Lower leg skin (tissue), 4 donors: Measurements from ENCODE around the gene PLCD3. TPM values are rescaled to one million over a fixed set of nuclear protein-coding genes. Genes with fewer than 3 reads are reported as not detected.
A peak's percentile ranks its signal among the peaks of the same experiment; 100 is the strongest.

Source experiments
- DNase-seq, 2 donors: peaks; one replicate each; pipeline ENCODE4 v3.0.0-alpha.2; 2019; ENCODE audit warnings: low spot score in 2 of 2
- H3K4me3 ChIP-seq: fragments of 200-600 bp; sonication (generic); 2 replicates; pipeline ENCODE4 v1.5.1; 2017; ENCODE audit warnings: mild to moderate bottlenecking, low read depth; ENCODE audit not compliant: poor library complexity, severe bottlenecking
- CTCF ChIP-seq, 3 donors: fragments of 450-650 bp; IDR thresholded peaks; one replicate each; pipeline ENCODE4 v1.5.1; 2016; ENCODE audit warnings: antibody characterized with exemption in 3 of 3, mild to moderate bottlenecking in 3 of 3, moderate library complexity in 2 of 3
- POLR2A ChIP-seq, 2 donors: fragments of 450-650 bp; IDR thresholded peaks; one replicate each; pipeline ENCODE4 v1.6.1; 2016 to 2017; ENCODE audit warnings: antibody characterized with exemption in 2 of 2, mild to moderate bottlenecking in 1 of 2, moderate library complexity in 1 of 2
- WGBS, 2 donors: methylation state at CpG; one replicate each; pipeline ENCODE4 v1.1.5; 2018; 5-methylcytosine and 5-hydroxymethylcytosine counted together
- intact Hi-C: fragments of 100-400 bp; cut with DNase I; formaldehyde crosslinking; loops from one replicate; pipeline ENCODE4 v1.15.0; 2023; ENCODE audit warnings: low total_unique reads
- total RNA-seq, 4 donors: library from RNA; depleted of rRNA; stranded (reverse); fragments of >200 nt; gene quantifications; one replicate each; pipeline ENCODE4 v1.1.0, GENCODE V29; 2016

The PLCD3 gene
- total RNA-seq, 4 donors from 2014 or later: 65.7 to 180 (median 105) TPM

DNA sequence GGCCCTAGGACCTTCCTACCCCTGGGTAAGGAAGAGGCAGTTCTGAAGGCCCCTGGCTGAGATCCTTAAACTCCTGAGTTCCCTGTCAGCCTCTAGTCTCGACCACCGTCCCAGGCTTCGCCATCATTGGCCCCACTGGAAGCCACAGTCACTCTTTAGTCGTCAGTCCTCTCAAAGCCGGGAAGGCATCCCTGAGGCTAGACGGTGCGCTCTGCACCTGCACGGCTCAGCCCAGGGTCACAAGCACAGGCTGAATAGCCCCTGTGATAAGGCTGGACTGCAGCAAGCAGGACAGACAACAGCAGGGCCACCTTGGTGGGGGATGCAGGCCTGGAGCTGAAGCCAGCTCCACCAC, 12.7 kb upstream of the PLCD3 start:
- intact Hi-C loops: no loop called here
- TF ChIP-seq CTCF (IDR thresholded peaks at IDR 0.05) (no peak), POLR2A (IDR thresholded peaks at IDR 0.05) (no peak)
- WGBS, 2 donors: 53 to 65% methylated on average over 8 of the region's 8 CpGs
- no peak for DNase-seq
- H3K4me3 ChIP-seq: no peak overlapping the region

DNA sequence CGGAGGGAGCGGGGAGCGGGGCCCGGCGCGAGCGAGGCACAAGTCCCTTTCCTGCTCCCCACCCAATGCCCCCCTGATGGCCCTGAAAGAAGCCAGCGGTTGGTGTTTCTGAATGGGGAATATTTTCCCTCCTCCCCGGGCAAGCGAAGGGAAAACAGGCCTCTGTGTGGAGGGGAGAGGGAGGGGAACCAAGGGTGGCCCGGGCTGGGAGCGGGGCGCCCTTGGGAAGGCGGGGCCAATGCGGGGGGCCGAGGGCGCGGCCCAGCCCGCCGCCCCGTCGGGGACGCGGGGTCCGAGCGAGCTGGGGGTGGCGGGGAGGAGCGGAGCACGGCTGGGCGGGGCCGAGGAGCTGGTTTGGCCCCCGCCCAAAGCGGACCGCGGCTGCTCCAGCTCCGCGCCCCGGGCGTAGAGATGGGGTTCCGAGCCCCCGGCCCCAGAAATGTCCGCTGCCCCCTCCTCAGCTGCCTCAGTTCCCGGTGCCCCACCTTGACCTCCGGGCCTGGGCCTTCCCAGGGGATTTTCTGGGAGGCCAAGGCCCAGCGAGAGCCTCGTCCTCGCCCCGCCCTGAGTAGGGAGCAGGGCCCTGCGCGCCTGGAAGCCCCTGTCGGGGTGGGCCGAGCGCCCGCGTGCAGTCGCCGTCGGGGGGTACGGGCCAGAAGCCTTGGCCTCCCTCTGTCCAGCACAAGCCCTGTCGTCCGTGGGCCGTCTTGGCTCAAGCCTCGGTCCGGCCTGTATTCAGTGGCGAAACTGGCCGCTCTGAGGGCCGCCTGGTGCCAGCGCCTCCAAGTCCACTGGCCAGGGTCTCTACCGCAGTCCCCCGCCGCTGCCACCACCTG, 12.1 kb upstream of the PLCD3 start:
- H3K4me3 ChIP-seq: peak overlapping the region; percentile 27
- TF ChIP-seq POLR2A (IDR thresholded peaks at IDR 0.05): no peak
- no peak for TF ChIP-seq CTCF (IDR thresholded peaks at IDR 0.05)
- WGBS, 2 donors: 9 to 23% methylated on average over 20 to 62 of the region's 71 CpGs
- peak in 1 of 2 donors; percentile 92 for DNase-seq
- intact Hi-C loops: no loop called here

DNA sequence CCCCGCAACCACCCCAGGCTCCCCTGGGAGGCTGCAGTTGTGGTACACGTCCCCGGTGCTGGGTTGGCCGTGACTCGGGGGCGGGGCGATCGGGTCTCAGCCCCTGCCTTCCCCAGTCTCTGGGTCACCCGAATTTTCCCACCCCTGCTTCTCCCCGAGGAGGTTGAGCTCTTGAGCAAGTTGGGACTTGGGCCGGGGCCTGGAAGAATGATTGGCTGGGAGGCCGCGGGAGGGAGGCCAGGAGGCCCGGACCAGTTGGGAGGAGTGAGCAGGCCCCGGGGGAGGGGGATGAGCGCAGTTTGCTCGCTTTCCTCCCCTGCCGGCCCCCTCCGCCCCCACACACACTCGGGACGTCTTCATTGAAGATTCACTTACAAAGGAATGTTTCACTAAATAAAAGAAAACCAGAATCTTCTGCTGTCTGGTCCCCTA, 11.5 kb upstream of the PLCD3 start:
- H3K4me3 ChIP-seq: peak overlapping the region; percentile 27
- TF ChIP-seq POLR2A (IDR thresholded peaks at IDR 0.05): no peak
- DNase-seq: peak; percentile 90 to 98
- WGBS, 2 donors: 2 to 4% methylated on average over 16 to 17 of the region's 21 CpGs
- intact Hi-C loops: no loop called here

DNA sequence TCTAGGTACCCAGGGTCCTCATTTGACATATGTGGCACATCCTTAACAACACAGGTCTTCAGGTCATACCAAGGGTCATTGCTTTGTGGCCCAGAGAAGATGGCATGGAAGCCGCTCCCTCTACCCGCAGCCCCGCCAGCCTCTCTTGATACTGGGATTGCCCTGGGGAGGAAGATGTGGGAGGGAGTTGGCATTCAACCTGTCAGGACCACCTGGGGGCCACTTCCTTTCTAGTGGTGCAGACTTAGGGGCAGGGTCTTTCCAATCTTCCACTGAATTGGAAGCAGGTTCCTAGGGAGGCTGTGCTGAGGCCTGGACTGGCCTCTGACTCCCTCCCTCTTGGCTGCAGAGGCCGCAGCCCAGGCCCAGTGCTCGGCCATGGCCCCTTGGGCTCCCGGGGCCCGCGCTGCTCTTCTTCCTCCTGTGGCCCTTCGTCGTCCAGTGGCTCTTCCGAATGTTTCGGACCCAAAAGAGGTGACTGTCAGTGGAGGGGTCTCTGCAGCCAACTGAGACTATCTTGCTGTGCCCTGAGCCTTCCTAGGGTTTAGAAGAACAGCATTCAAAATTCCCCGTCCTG, 10.9 kb upstream of the PLCD3 start:
- TF ChIP-seq CTCF (IDR thresholded peaks at IDR 0.05) (no peak), POLR2A (IDR thresholded peaks at IDR 0.05) (no peak)
- intact Hi-C loops: no loop called here
- no peak for DNase-seq
- no peak overlapping the region for H3K4me3 ChIP-seq
- 69 to 72% methylated on average over 13 of the region's 13 CpGs for WGBS, 2 donors

GRCh38 chr17:45139533-45139920, 7.2 kb upstream of the PLCD3 start:
- WGBS, 2 donors: 77 to 96% methylated on average over 3 to 4 of the region's 4 CpGs
- intact Hi-C loops: loop anchor here (5.0 kb wide), 1 partner anchor 58 kb away; no protein-coding TSS in a partner anchor

More at GRCh38 chr17:45139533-45139920, 7.2 kb upstream of the PLCD3 start:
- H3K4me3 ChIP-seq: no peak overlapping the region
- no peak for TF ChIP-seq CTCF (IDR thresholded peaks at IDR 0.05)
- TF ChIP-seq POLR2A (IDR thresholded peaks at IDR 0.05): no peak
- no peak for DNase-seq
